Smooth muscle cell (in vitro differentiated cells): Measurements from ENCODE around the gene RNF144A. TPM values are rescaled to one million over a fixed set of nuclear protein-coding genes. Genes with fewer than 3 reads are reported as not detected.

Source experiments
- DNase-seq: peaks from one replicate; lab custom pipeline; 2025; ENCODE audit not compliant: unreplicated experiment; lab: John Stamatoyannopoulos, UW
- H2AFZ ChIP-seq: fragments of 200-600 bp; sonication (generic); 2 replicates; pipeline ENCODE4 v1.6.0; 2016; ENCODE audit warnings: antibody characterized with exemption, low read depth, mild to moderate bottlenecking
- H3F3A ChIP-seq: fragments of 200-600 bp; sonication (generic); 2 replicates; pipeline ENCODE4 v1.6.0; 2017; ENCODE audit warnings: antibody characterized with exemption, low read depth
- H3K27ac ChIP-seq: fragments of 200-600 bp; sonication (generic); 2 replicates; pipeline ENCODE4 v1.5.1; 2016; ENCODE audit warnings: low read depth, mild to moderate bottlenecking
- H3K27me3 ChIP-seq: fragments of 200-600 bp; sonication (generic); 2 replicates; pipeline ENCODE4 v1.6.1; 2016; ENCODE audit warnings: low read depth, mild to moderate bottlenecking
- H3K36me3 ChIP-seq: fragments of 200-600 bp; sonication (generic); 2 replicates; pipeline ENCODE4 v1.5.1; 2016; ENCODE audit warnings: low read depth
- H3K4me1 ChIP-seq: fragments of 200-600 bp; sonication (generic); 2 replicates; pipeline ENCODE4 v1.5.1; 2016; ENCODE audit warnings: low read depth
- H3K4me2 ChIP-seq: fragments of 200-600 bp; sonication (generic); 2 replicates; pipeline ENCODE4 v1.6.0; 2016; ENCODE audit warnings: mild to moderate bottlenecking
- H3K4me3 ChIP-seq: fragments of 200-600 bp; sonication (generic); 2 replicates; pipeline ENCODE4 v1.5.1; 2016; ENCODE audit warnings: mild to moderate bottlenecking
- H3K79me2 ChIP-seq: fragments of 200-600 bp; sonication (generic); 2 replicates; pipeline ENCODE4 v1.6.0; 2016; ENCODE audit warnings: low read depth, mild to moderate bottlenecking
- H3K9ac ChIP-seq: fragments of 200-600 bp; sonication (generic); 2 replicates; pipeline ENCODE4 v1.6.0; 2016; ENCODE audit warnings: low read depth
- H3K9me3 ChIP-seq: fragments of 200-600 bp; sonication (generic); replicated peaks from 2 replicates; pipeline ENCODE4 v1.5.1; 2016; ENCODE audit warnings: low read depth
- H4K20me1 ChIP-seq: fragments of 200-600 bp; sonication (generic); 2 replicates; pipeline ENCODE4 v1.6.0; 2016; ENCODE audit warnings: low read depth
- WGBS: methylation state at CpG from one replicate; pipeline ENCODE4 v1.1.7; 2016; ENCODE audit warnings: low lambda C conversion rate; 5-methylcytosine and 5-hydroxymethylcytosine counted together
- polyA plus RNA-seq: library from polyadenylated mRNA; unstranded; fragments of >200 nt; fragmentation: Nextera tagmentation; extraction: Ambion mirVana; gene quantifications from 2 replicates; pipeline ENCODE4 v1.2.1, GENCODE V29; 2016
- total RNA-seq: library from RNA; depleted of rRNA; stranded (reverse); fragments of >200 nt; gene quantifications from 2 replicates; pipeline ENCODE4 v1.2.3, GENCODE V29; 2014
- TF ChIP-seq, protein P1 (sequence below): fragments of 200-600 bp; sonication (generic); IDR thresholded peaks from 2 replicates; pipeline ENCODE4 v1.5.1; 2017; ENCODE audit warnings: borderline replicate concordance, mild to moderate bottlenecking, antibody characterized with exemption; ENCODE audit not compliant: insufficient read depth, poor library complexity, severe bottlenecking

RNF144A gene
- total and polyA plus RNA-seq, 2 experiments from 2014 or later = 10.0 to 23.3 TPM

DNA sequence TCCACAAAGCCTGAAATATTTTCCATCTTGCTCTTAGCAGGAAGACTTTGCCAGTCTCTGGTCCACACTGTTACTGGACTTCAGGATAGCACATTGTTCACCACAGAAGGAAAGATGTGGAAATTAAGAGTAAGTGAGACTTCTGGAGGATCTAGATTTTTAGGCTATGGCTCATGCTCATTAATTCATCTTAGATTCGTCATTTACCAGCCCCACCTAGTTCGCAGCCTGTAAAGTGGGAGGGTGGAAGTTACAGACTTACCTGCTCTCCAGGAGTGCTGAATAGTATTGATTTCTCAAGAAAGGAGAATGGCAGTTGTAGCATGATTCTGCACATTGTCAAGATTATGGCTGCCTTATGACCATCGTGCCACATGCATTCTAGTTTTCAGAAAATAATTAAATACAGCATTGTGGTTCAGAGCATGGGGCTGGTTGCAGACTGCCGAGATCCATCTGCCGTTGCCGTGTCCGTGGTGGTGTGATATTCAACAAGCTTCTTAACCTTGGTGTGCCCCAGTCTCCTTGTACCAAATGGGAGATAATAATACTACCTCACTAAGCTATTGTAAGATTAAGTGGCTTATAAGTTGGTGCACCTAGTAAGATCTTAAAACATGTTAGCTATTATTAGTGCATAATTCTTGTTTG is 56.8 kb downstream of the RNF144A start:
- no peak for DNase-seq

GRCh38 chr2:6975988-6976387 is 58.8 kb downstream of the RNF144A start:
- no peak overlapping the region for H3K4me3 ChIP-seq
- WGBS = 96% methylated on average over 3 of the region's 3 CpGs
- no peak for DNase-seq

More for the DNA sequence above, 56.8 kb downstream of the RNF144A start:
- Histone ChIP-seq H3K9me3 (no peaks in the 10 kb centered on the region), H3K4me2 (no peak overlapping the region), H3K27ac (peak overlapping the region; percentile 4), H3F3A (no peaks in the 10 kb centered on the region), H3K4me3 (no peak overlapping the region), H4K20me1 (peaks cover 10% of the 10 kb centered on the region), H3K4me1 (no peaks in the 10 kb centered on the region), H2AFZ (no peak overlapping the region), H3K27me3 (no peaks in the 10 kb centered on the region), H3K79me2 (no peaks in the 10 kb centered on the region), H3K9ac (no peak overlapping the region), H3K36me3 (no peaks in the 10 kb centered on the region)
- 80% methylated on average over 7 of the region's 7 CpGs for WGBS
- TF ChIP-seq, protein P1, sequence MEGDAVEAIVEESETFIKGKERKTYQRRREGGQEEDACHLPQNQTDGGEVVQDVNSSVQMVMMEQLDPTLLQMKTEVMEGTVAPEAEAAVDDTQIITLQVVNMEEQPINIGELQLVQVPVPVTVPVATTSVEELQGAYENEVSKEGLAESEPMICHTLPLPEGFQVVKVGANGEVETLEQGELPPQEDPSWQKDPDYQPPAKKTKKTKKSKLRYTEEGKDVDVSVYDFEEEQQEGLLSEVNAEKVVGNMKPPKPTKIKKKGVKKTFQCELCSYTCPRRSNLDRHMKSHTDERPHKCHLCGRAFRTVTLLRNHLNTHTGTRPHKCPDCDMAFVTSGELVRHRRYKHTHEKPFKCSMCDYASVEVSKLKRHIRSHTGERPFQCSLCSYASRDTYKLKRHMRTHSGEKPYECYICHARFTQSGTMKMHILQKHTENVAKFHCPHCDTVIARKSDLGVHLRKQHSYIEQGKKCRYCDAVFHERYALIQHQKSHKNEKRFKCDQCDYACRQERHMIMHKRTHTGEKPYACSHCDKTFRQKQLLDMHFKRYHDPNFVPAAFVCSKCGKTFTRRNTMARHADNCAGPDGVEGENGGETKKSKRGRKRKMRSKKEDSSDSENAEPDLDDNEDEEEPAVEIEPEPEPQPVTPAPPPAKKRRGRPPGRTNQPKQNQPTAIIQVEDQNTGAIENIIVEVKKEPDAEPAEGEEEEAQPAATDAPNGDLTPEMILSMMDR = no peak

DNA sequence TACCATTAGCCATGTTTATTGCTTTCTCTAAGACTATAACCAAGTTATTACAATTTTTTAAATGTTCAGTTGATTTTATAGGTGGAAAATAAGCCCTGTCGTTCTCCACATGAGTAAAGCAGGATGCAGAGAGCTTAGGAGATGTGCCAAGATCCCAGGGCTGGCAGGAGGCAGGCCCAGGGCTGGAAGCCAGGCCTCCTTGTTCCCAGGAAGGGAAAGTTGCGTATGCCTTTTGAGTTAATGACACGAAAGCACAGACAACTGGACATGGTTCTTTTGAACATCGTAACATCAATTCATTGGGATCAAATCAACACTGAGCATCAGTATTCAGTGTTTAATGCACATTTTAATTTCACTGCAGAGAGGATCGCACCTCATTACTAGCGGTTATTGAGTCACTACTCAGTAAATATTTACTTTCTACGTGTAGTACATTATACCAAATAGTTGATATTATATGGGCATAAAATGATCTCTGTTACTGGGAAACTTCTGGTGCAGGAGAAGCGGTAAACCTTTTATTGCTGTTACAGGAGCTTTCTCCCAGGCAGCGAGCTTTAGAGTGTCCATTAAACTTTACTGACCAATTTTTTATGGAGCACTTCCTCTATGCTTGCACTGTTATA is 60.0 kb downstream of the RNF144A start:
- DNase-seq = no peak
- Histone ChIP-seq H3K9me3 (no peaks in the 10 kb centered on the region), H3K27ac (no peak overlapping the region), H3K36me3 (no peaks in the 10 kb centered on the region), H3K4me2 (no peak overlapping the region), H2AFZ (no peak overlapping the region), H3K4me3 (no peak overlapping the region), H3K4me1 (no peaks in the 10 kb centered on the region), H3K27me3 (no peaks in the 10 kb centered on the region), H3F3A (no peaks in the 10 kb centered on the region), H3K9ac (no peak overlapping the region), H3K79me2 (no peaks in the 10 kb centered on the region), H4K20me1 (peaks cover 5% of the 10 kb centered on the region)
- TF ChIP-seq, protein P1 = no peak
- WGBS = 75% methylated on average over 9 of the region's 9 CpGs

More at GRCh38 chr2:6975988-6976387, 58.8 kb downstream of the RNF144A start:
- no peaks in the 10 kb centered on the region for H3K9me3 ChIP-seq
- peaks cover 10% of the 10 kb centered on the region for H4K20me1 ChIP-seq
- TF ChIP-seq, protein P1 = no peak
- no peaks in the 10 kb centered on the region for H3F3A ChIP-seq
- no peak overlapping the region for H3K4me2 ChIP-seq
- H3K27ac ChIP-seq = no peak overlapping the region
- no peaks in the 10 kb centered on the region for H3K4me1 ChIP-seq
- no peak overlapping the region for H3K9ac ChIP-seq
- H3K36me3 ChIP-seq = no peaks in the 10 kb centered on the region
- H3K79me2 ChIP-seq = no peaks in the 10 kb centered on the region
- H2AFZ ChIP-seq = no peak overlapping the region
- no peaks in the 10 kb centered on the region for H3K27me3 ChIP-seq
